ENCODE measurements around the gene L3MBTL3.

- no peak for TF ChIP-seq IRF2 (CRISPR knock-in tag; IDR thresholded peaks at IDR 0.05; ENCODE audit: borderline replicate concordance, low read depth)
- TF ChIP-seq CTCF (IDR thresholded peaks at IDR 0.05) = no peak
- TF ChIP-seq MAX (CRISPR knock-in tag; IDR thresholded peaks at IDR 0.05) = no peak
- TF ChIP-seq FOXK1 (CRISPR knock-in tag; IDR thresholded peaks at IDR 0.05) = no peak
- no peak for TF ChIP-seq CREM (CRISPR knock-in tag; IDR thresholded peaks at IDR 0.05)
- TF ChIP-seq ZBTB43 (CRISPR knock-in tag; IDR thresholded peaks at IDR 0.05) = no peak
- no peak for TF ChIP-seq RORB (CRISPR knock-in tag; IDR thresholded peaks at IDR 0.05)
- TF ChIP-seq NR1H2 (CRISPR knock-in tag; IDR thresholded peaks at IDR 0.05) = no peak
- no peak for TF ChIP-seq STAT6 (CRISPR knock-in tag; conservative IDR thresholded peaks at IDR 0.05; ENCODE audit: low read depth)
Measured at GRCh38 chr6:129969064-129969463, 49.3 kb upstream of the L3MBTL3 start.
